ENCODE measurements around the gene PRKCB. TPM values are rescaled to one million over a fixed set of nuclear protein-coding genes. Genes with fewer than 3 reads are reported as not detected.
A peak's percentile ranks its signal among the peaks of the same experiment; 100 is the strongest.

Gene PRKCB
- total RNA-seq, 4 donors from 2014 or later: 7.0 to 88.3 (median 15.9) TPM

DNA sequence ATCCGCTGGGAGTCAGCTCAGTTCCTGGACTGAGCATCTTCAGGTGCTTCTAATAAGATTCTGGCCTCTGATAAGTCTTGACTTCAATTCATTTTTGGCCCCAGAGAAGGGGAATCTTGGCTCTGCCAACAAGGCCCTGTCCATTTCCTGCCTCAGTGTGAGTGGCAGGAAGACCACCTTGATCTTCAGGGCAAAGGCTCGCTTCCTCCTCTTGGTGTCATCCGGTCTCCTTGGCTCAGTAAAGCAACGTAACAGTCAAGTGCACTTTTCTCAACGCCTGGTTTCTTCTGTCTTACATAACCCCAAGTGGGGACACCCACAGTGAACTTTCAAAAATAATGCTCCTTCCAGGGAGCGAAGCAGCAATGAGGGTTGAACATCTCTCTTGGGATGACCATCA is 169.8 kb downstream of the PRKCB start:
- TF ChIP-seq POLR2A (IDR thresholded peaks at IDR 0.05): no peak
- TF ChIP-seq CTCF (IDR thresholded peaks at IDR 0.05): no peak

GRCh38 chr16:24007391-24007790 is 171.6 kb downstream of the PRKCB start:
- peaks cover 0 to 11% (median 6%) of the 10 kb centered on the region in 4 donors for H3K4me1 ChIP-seq
- H3K27ac ChIP-seq: no peak overlapping the region
- H3K9me3 ChIP-seq: no peaks in the 10 kb centered on the region
- H3K36me3 ChIP-seq: no peaks in the 10 kb centered on the region
- TF ChIP-seq CTCF (IDR thresholded peaks at IDR 0.05) (no peak), POLR2A (IDR thresholded peaks at IDR 0.05) (no peak)
- H3K4me3 ChIP-seq: no peak overlapping the region
- DNase-seq: no peak
- no peaks in the 10 kb centered on the region for H3K27me3 ChIP-seq

More for the DNA sequence above, 169.8 kb downstream of the PRKCB start:
- H3K36me3 ChIP-seq: no peaks in the 10 kb centered on the region
- DNase-seq: peak in 1 of 3 donors; percentile 34
- no peaks in the 10 kb centered on the region for H3K9me3 ChIP-seq
- H3K4me3 ChIP-seq: no peak overlapping the region
- H3K27me3 ChIP-seq: no peaks in the 10 kb centered on the region
- H3K4me1 ChIP-seq: peaks cover 0 to 11% (median under 1%) of the 10 kb centered on the region in 4 donors
- H3K27ac ChIP-seq: peak overlapping the region in 1 of 4 donors; percentile 29

- no peak overlapping the region for H3K27ac ChIP-seq
- no peaks in the 10 kb centered on the region for H3K36me3 ChIP-seq
- no peak overlapping the region for H3K4me3 ChIP-seq
- no peaks in the 10 kb centered on the region for H3K27me3 ChIP-seq
- no peaks in the 10 kb centered on the region for H3K9me3 ChIP-seq
- H3K4me1 ChIP-seq: peaks cover 0 to 11% (median 6%) of the 10 kb centered on the region in 4 donors
- no peak for TF ChIP-seq CTCF (IDR thresholded peaks at IDR 0.05)
- no peak for TF ChIP-seq POLR2A (IDR thresholded peaks at IDR 0.05)
- no peak for DNase-seq
Observed at GRCh38 chr16:24007934-24008333, 172.2 kb downstream of the PRKCB start.

DNA sequence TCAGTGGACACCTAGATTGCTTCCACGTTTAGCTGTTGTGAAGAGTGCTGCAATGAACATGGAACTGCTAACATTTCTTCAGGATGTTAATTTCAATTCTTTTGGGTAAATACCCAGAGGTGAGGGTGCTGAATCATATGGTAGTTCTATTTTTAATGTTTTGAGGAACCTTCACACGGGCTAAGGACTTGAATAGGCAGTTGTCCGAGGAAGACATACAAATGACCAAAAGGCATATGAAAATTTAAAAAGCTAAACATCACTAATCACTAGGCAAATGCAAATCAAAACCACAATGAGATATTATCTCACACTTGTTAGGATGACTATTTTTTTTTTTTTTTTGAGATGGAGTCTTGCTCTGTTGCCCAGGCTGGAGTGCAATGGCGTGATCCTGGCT is 173.3 kb downstream of the PRKCB start:
- Histone ChIP-seq H3K27me3 (no peaks in the 10 kb centered on the region), H3K4me3 (no peak overlapping the region), H3K36me3 (no peaks in the 10 kb centered on the region), H3K27ac (peak overlapping the region in 1 of 4 donors; percentile 49), H3K9me3 (no peaks in the 10 kb centered on the region), H3K4me1 (peaks cover 0 to 17% (median 9%) of the 10 kb centered on the region in 4 donors)
- TF ChIP-seq POLR2A (IDR thresholded peaks at IDR 0.05): no peak
- TF ChIP-seq CTCF (IDR thresholded peaks at IDR 0.05): no peak
- DNase-seq: no peak

DNA sequence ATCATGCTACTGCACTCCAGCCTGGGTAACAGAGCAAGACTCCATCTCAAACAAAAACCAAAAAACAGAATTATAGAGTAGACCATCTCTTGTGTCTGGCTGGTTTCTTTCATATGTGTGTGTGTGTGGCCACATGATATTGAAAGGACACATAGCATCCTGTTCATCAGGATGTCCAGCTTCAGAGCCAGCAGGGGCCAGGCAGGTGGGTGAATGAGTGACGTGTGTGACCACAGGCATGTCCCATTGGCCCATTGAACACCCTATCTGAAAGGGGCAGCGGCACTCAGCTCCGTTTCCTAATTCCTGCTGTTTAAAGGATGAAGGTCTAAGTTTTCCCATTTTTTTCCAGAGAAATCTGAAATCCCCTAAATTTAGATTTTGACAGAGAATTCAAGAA is 174.2 kb downstream of the PRKCB start:
- Histone ChIP-seq H3K27ac (peak overlapping the region in 1 of 4 donors; percentile 49), H3K36me3 (no peaks in the 10 kb centered on the region), H3K4me1 (peaks cover 0 to 21% (median 12%) of the 10 kb centered on the region in 4 donors), H3K4me3 (no peak overlapping the region), H3K9me3 (no peaks in the 10 kb centered on the region), H3K27me3 (no peaks in the 10 kb centered on the region)
- DNase-seq: peak in 1 of 3 donors; percentile 43
- no peak for TF ChIP-seq POLR2A (IDR thresholded peaks at IDR 0.05)
- TF ChIP-seq CTCF (IDR thresholded peaks at IDR 0.05): no peak
